ENCODE data around the gene SNRNP25.

- TF ChIP-seq GATA2 (IDR thresholded peaks at IDR 0.05; ENCODE audit: low read depth, low read length) (no peak), GATA3 (IDR thresholded peaks at IDR 0.05; ENCODE audit: low read depth, low read length) (no peak)
Measured at GRCh38 chr16:104928-105327, 51.3 kb downstream of the SNRNP25 start.
